ENCODE data around the gene GPAM.

DNA sequence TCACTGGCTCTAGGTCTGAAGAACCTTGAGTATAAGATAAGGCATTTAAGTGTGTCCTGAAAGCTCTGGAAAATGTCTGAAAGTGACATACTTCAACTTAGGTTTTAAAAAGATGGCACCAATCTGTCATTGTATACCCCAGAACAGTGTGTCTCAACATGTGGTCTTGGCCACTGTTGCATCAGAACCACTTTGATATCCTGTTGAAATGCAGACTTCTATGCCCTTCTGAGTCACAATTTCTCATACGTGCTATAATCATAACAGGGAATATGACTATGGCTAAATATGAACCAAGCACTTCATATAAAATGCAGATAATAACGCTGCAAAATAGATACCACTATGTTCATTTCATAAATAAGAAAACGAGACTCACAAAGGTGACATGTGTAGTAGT lies 38.0 kb upstream of the GPAM start:
- TF ChIP-seq, protein P1, sequence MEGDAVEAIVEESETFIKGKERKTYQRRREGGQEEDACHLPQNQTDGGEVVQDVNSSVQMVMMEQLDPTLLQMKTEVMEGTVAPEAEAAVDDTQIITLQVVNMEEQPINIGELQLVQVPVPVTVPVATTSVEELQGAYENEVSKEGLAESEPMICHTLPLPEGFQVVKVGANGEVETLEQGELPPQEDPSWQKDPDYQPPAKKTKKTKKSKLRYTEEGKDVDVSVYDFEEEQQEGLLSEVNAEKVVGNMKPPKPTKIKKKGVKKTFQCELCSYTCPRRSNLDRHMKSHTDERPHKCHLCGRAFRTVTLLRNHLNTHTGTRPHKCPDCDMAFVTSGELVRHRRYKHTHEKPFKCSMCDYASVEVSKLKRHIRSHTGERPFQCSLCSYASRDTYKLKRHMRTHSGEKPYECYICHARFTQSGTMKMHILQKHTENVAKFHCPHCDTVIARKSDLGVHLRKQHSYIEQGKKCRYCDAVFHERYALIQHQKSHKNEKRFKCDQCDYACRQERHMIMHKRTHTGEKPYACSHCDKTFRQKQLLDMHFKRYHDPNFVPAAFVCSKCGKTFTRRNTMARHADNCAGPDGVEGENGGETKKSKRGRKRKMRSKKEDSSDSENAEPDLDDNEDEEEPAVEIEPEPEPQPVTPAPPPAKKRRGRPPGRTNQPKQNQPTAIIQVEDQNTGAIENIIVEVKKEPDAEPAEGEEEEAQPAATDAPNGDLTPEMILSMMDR (IDR thresholded peaks at IDR 0.05 in 2 of 3, conservative IDR thresholded peaks at IDR 0.05 in 1 of 3; ENCODE audit: control insufficient read depth in 2 of 3, extremely low read depth in 1 of 3, insufficient read depth in 1 of 3, low read depth in 3 of 3, low read length in 3 of 3), result no peak
- TF ChIP-seq LARP7 (IDR thresholded peaks at IDR 0.05), result no peak
- no peak for TF ChIP-seq POLR2A (IDR thresholded peaks at IDR 0.05; ENCODE audit: low read depth, low read length)
